Mammary epithelial cell (primary cell): ENCODE data around the gene SHLD1.
"Not testable (repeated sequence)": the region's sequence is repeated elsewhere in the genome, so short reads cannot be mapped to it uniquely, and the experiment has no call there.

Source experiments
- CTCF ChIP-seq, 2 donors: IDR thresholded peaks in 1 of 2; conservative IDR thresholded peaks in 1 of 2; 2 replicates each; pipeline ENCODE4 v1.5.1; 2011 to 2012; ENCODE audit warnings: inconsistent platforms in 2 of 2, low read length in 2 of 2, mild to moderate bottlenecking in 2 of 2, control low read depth in 1 of 2, low read depth in 1 of 2; ENCODE audit not compliant: insufficient read depth in 1 of 2; ENCODE audit errors: extremely low read depth in 1 of 2
- EZH2 ChIP-seq: IDR thresholded peaks from 2 replicates; pipeline ENCODE4 v1.6.1; 2012; ENCODE audit warnings: low read length, inconsistent platforms, borderline replicate concordance

- TF ChIP-seq CTCF (conservative IDR thresholded peaks at IDR 0.05 in 1 of 2, IDR thresholded peaks at IDR 0.05 in 1 of 2; ENCODE audit: extremely low read depth in 1 of 2, insufficient read depth in 1 of 2, low read depth in 1 of 2, low read length in 2 of 2); EZH2: not testable (repeated sequence)
Observed at GRCh38 chr20:5702339-5702738, 47.9 kb upstream of the SHLD1 start.
